HepG2 (cell line): ENCODE results near the gene PIK3CB. TPM values are rescaled to one million over a fixed set of nuclear protein-coding genes. Genes with fewer than 3 reads are reported as not detected.
A peak's percentile ranks its signal among the peaks of the same experiment; 100 is the strongest.

Experiments
- BRF2 ChIP-seq: sonication (generic); formaldehyde crosslinking; IDR thresholded peaks from 2 replicates; pipeline ENCODE4 v1.8.1; 2022; ENCODE audit warnings: mild to moderate bottlenecking, missing genetic modification reagents
- CENPT ChIP-seq: sonication (generic); formaldehyde crosslinking; IDR thresholded peaks from 2 replicates; pipeline ENCODE4 v1.8.0; 2022; ENCODE audit warnings: low read depth, mild to moderate bottlenecking, moderate library complexity, missing genetic modification reagents
- ESRRA ChIP-seq: sonication (generic); formaldehyde crosslinking; IDR thresholded peaks from 2 replicates; pipeline ENCODE4 v1.5.1; 2020; ENCODE audit warnings: mild to moderate bottlenecking, low read depth, missing genetic modification reagents
- ETS1 ChIP-seq: sonication (generic); formaldehyde crosslinking; IDR thresholded peaks from 2 replicates; pipeline ENCODE4 v1.4.0; 2020; ENCODE audit warnings: missing genetic modification reagents
- FOXO1 ChIP-seq: sonication (generic); formaldehyde crosslinking; IDR thresholded peaks from 2 replicates; pipeline ENCODE4 v1.4.0; 2020; ENCODE audit warnings: missing genetic modification reagents
- GABPB1 ChIP-seq: IDR thresholded peaks from 2 replicates; pipeline ENCODE4 v1.6.1; 2016; ENCODE audit warnings: mild to moderate bottlenecking, missing genetic modification reagents, moderate library complexity, missing compliant biosample characterization
- HNRNPH1 ChIP-seq: fragments of 200-400 bp; formaldehyde crosslinking; optimal IDR thresholded peaks from 2 replicates; pipeline ENCODE3; 2017; ENCODE audit warnings: mild to moderate bottlenecking, low read depth, low read length
- MLLT10 ChIP-seq: sonication (generic); formaldehyde crosslinking; IDR thresholded peaks from 2 replicates; pipeline ENCODE4 v1.4.0; 2020; ENCODE audit warnings: missing genetic modification reagents
- PAXIP1 ChIP-seq: sonication (generic); formaldehyde crosslinking; conservative IDR thresholded peaks from 2 replicates; pipeline ENCODE4 v1.4.0; 2020; ENCODE audit warnings: mild to moderate bottlenecking, missing genetic modification reagents, moderate library complexity
- RORA ChIP-seq: sonication (generic); formaldehyde crosslinking; IDR thresholded peaks from 2 replicates; pipeline ENCODE4 v1.5.0; 2020; ENCODE audit warnings: mild to moderate bottlenecking, missing genetic modification reagents, moderate library complexity
- SMYD3 ChIP-seq: sonication (generic); formaldehyde crosslinking; IDR thresholded peaks from 2 replicates; pipeline ENCODE4 v1.8.1; 2023; ENCODE audit warnings: mild to moderate bottlenecking, missing genetic modification reagents
- SRF ChIP-seq: IDR thresholded peaks from 2 replicates; pipeline ENCODE4 v1.6.1; 2011; ENCODE audit warnings: mild to moderate bottlenecking, low read depth, low read length, moderate library complexity
- TP53 ChIP-seq: sonication (generic); formaldehyde crosslinking; conservative IDR thresholded peaks from 2 replicates; pipeline ENCODE4 v1.4.0; 2020; ENCODE audit warnings: missing genetic modification reagents
- ZBTB1 ChIP-seq: sonication (generic); formaldehyde crosslinking; IDR thresholded peaks from 2 replicates; pipeline ENCODE4 v1.4.0; 2020; ENCODE audit warnings: missing genetic modification reagents, borderline replicate concordance
- ZFP41 ChIP-seq: sonication (generic); formaldehyde crosslinking; IDR thresholded peaks from 2 replicates; pipeline ENCODE4 v1.4.0; 2020; ENCODE audit warnings: mild to moderate bottlenecking, missing genetic modification reagents, borderline replicate concordance
- ZFP82 ChIP-seq: sonication (generic); formaldehyde crosslinking; IDR thresholded peaks from 2 replicates; pipeline ENCODE4 v1.5.1; 2020; ENCODE audit warnings: mild to moderate bottlenecking, missing genetic modification reagents, borderline replicate concordance
- ZNF691 ChIP-seq: sonication (generic); formaldehyde crosslinking; IDR thresholded peaks from 2 replicates; pipeline ENCODE4 v1.4.0; 2020; ENCODE audit warnings: missing genetic modification reagents, low read depth, mild to moderate bottlenecking, borderline replicate concordance
- ZNF879 ChIP-seq: sonication (generic); formaldehyde crosslinking; IDR thresholded peaks from 2 replicates; pipeline ENCODE4 v1.8.1; 2023; ENCODE audit warnings: missing genetic modification reagents
- ZSCAN29 ChIP-seq: sonication (generic); formaldehyde crosslinking; conservative IDR thresholded peaks from 2 replicates; pipeline ENCODE4 v1.4.0; 2020; ENCODE audit warnings: mild to moderate bottlenecking, missing genetic modification reagents
- polyA plus RNA-seq, 8 experiments: library from polyadenylated mRNA; depleted of rRNA in 3 of 8; stranded (reverse) in 7 of 8; unstranded in 1 of 8; fragments of >200 nt; fragmentation: Illumina TruSeq in 4 of 8; extraction: Trizol in 4 of 8; gene quantifications; 2 replicates each; pipeline versions ENCODE4 v1.2.1 to v1.2.3, GENCODE V29; 2011 to 2016; ENCODE audit warnings: low read depth in 4 of 8, missing spikeins in 1 of 8, mixed read lengths in 1 of 8; ENCODE audit not compliant: insufficient read depth in 1 of 8
- total RNA-seq, 5 experiments: library from RNA; depleted of rRNA; stranded (reverse); fragments of >200 nt; fragmentation: Illumina TruSeq; extraction: Trizol; gene quantifications; 2 replicates each; pipeline ENCODE4 v1.2.3, GENCODE V29; 2016; ENCODE audit warnings: low read depth in 1 of 5

The PIK3CB gene
- total and polyA plus RNA-seq, 2 of the 13 experiments (the other 11 are each of a cell fraction or from before 2014, with no cell fraction given) = 6.6 to 18.7 TPM

- TF ChIP-seq ZNF691 (CRISPR knock-in tag) = 0 out of 2 replicates have a peak, but pooled peaks have one; percentile 46
- no peak for TF ChIP-seq ZSCAN29 (CRISPR knock-in tag)
- TF ChIP-seq ZNF879 = no peak
- no peak for TF ChIP-seq MLLT10 (CRISPR knock-in tag)
- peak; percentile 51; the same call in 1 of the 2 replicates for TF ChIP-seq GABPB1 (CRISPR knock-in tag)
- 0 out of 2 replicates have a peak, but pooled peaks have one; percentile 31 for TF ChIP-seq ETS1
- no peak for TF ChIP-seq ZBTB1 (CRISPR knock-in tag)
- TF ChIP-seq HNRNPH1 = no peak
- no peak for TF ChIP-seq ZFP41 (CRISPR knock-in tag)
- no peak; the same call in 1 of the 2 replicates for TF ChIP-seq CENPT
- TF ChIP-seq TP53 (CRISPR knock-in tag) = no peak
- TF ChIP-seq SRF = no peak
- no peak for TF ChIP-seq RORA (CRISPR knock-in tag)
- TF ChIP-seq ZFP82 (CRISPR knock-in tag) = 0 out of 2 replicates have a peak, but pooled peaks have one; percentile 21
- TF ChIP-seq PAXIP1 (CRISPR knock-in tag) = peak; percentile 12; the same call in 1 of the 2 replicates
- TF ChIP-seq SMYD3 = 0 out of 2 replicates have a peak, but pooled peaks have one; percentile 64
- TF ChIP-seq BRF2 = no peak
- no peak for TF ChIP-seq FOXO1 (CRISPR knock-in tag)
- no peak for TF ChIP-seq ESRRA (CRISPR knock-in tag)
Observed at GRCh38 chr3:138834596-138835396, at the start of gene PIK3CB (continued).
